Stimulated activated effector memory CD8-positive, alpha-beta T cell treated with anti-CD3 and anti-CD28 coated beads, Interleukin-12 subunit alpha, Interleukin-12 subunit beta, amount 100 ng/mL, for 72 hours (primary cell): ENCODE data around the gene NCOA3.

ENCODE experiments used
- ATAC-seq: fragments of 150-1000 bp; cut with Tn5 transposase; 2 replicates; pipeline ENCODE4 v1.10.0; 2021
- DNase-seq, 2 donors: peaks; one replicate each; pipeline ENCODE4 v3.0.0; 2021 to 2022; ENCODE audit warnings: low spot score in 2 of 2
- H3K27ac Mint-ChIP-seq: one replicate; pipeline ENCODE4 v1.8.0; 2022; ENCODE audit warnings: mild to moderate bottlenecking, mixed read lengths
- H3K36me3 Mint-ChIP-seq: one replicate; pipeline ENCODE4 v1.8.0; 2022; ENCODE audit warnings: mild to moderate bottlenecking, mixed read lengths
- H3K4me1 Mint-ChIP-seq: one replicate; pipeline ENCODE4 v1.8.0; 2022; ENCODE audit warnings: mixed read lengths
- H3K4me3 Mint-ChIP-seq: one replicate; pipeline ENCODE4 v1.8.0; 2022; ENCODE audit warnings: mild to moderate bottlenecking, mixed read lengths
- H3K9me3 Mint-ChIP-seq: one replicate; pipeline ENCODE4 v1.8.0; 2022; ENCODE audit warnings: mixed read lengths

Gene NCOA3

DNA sequence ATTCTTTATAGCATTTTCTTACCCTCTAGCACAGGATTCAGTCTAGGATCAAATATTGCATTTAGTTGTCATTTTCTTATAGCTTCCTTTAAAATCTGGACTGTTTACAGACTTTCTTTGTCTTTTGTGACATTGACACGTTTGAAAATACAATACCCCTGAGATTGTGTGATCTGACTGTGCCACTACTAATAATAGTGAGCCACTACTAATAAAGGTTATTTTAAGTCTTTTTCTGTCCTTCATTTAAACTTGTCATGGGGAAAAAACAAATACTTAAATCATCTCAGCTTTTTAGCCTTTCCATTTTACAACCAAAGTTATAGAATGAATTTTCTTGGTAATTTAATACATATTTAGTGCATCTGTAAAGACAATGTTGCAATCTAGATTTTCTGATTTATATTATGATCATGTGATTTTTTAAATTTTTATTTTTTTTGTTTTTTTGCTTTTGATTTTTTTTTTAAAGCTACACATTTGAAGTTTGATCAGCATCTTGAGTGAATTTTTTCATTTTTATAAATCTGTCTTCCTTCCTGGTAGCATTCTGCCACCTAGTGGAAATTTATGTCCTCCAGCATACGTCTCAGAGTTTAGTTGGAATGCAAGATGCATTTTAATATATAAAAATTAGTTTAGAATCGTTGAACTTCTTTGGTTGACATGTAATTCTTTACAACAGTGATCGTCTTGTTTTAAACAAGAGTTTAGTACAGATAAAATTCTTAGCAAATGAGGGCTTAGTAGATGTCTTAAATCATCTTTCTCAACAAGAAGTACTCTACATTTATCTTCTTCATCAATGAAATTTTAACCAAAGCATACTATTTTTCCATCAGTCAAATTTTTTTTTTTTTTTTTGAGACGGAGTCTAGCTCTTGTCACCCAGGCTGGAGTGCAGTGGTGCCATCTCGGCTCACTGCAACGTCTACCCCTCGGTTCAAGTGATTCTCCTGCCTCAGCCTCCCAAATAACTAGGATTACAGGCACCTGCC is 119.4 kb downstream of the NCOA3 start:
- peaks cover 72% of the 10 kb centered on the region for H3K36me3 Mint-ChIP-seq
- no peak overlapping the region for H3K27ac Mint-ChIP-seq
- no peak for ATAC-seq
- H3K4me3 Mint-ChIP-seq = no peak overlapping the region
- no peak for DNase-seq
- no peaks in the 10 kb centered on the region for H3K9me3 Mint-ChIP-seq
- peaks cover 14% of the 10 kb centered on the region for H3K4me1 Mint-ChIP-seq

DNA sequence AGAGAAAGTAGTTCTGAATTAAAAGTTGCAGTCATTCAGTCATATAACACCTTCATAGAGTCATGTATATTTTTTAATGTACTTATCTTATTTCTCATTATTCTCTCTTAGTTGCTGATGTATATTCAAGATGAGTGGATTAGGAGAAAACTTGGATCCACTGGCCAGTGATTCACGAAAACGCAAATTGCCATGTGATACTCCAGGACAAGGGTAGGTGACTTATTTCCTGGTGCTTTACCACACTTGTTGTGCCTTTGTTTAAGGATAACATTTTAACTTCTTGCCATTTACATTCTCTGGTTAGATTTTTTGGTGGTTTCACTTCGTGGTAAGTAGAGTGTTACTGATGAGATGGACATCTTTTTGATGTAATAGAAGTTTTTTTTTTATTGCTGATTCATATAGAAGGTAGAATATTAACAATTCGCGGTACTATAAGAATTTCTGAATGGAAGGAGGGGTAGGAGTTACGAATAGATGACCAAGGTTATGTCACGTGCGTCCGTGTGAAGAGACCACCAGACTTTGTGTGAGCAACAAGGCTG is 120.5 kb downstream of the NCOA3 start:
- Mint-ChIP-seq H3K27ac (peak overlapping the region; percentile 88), H3K9me3 (no peaks in the 10 kb centered on the region), H3K36me3 (peaks cover 73% of the 10 kb centered on the region), H3K4me3 (no peak overlapping the region), H3K4me1 (peaks cover 14% of the 10 kb centered on the region)
- DNase-seq (no peak), ATAC-seq (peak; percentile 56)

DNA sequence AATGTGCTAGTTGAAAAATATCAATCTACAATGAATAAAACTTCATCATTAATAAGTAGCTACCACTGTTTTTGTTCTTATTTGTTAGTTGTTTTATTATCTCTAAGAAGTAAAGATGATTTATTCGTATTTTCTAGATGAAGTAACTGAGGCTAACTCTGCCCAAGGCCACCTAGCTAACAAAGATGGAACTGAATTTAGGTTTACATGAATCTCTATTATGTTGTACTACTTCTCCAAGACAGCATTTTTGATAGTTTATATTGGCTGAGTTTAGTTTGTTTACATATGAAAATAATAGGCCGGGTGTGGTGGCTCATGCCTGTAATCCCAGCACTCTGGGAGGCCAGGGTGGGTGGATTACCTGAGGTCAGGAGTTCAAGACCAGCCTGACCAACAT is 121.5 kb downstream of the NCOA3 start:
- H3K27ac Mint-ChIP-seq = no peak overlapping the region
- DNase-seq = no peak
- ATAC-seq = no peak
- H3K4me3 Mint-ChIP-seq = no peak overlapping the region
- H3K36me3 Mint-ChIP-seq = peaks cover 75% of the 10 kb centered on the region
- no peaks in the 10 kb centered on the region for H3K9me3 Mint-ChIP-seq
- peaks cover 14% of the 10 kb centered on the region for H3K4me1 Mint-ChIP-seq

GRCh38 chr20:47627540-47627939 is 125.9 kb downstream of the NCOA3 start:
- Mint-ChIP-seq H3K4me1 (peaks cover 2% of the 10 kb centered on the region), H3K9me3 (no peaks in the 10 kb centered on the region), H3K27ac (no peak overlapping the region), H3K4me3 (no peak overlapping the region), H3K36me3 (peaks cover 100% of the 10 kb centered on the region)
- no peak for ATAC-seq
- no peak for DNase-seq

GRCh38 chr20:47629907-47630306 is 128.2 kb downstream of the NCOA3 start:
- Mint-ChIP-seq H3K9me3 (no peaks in the 10 kb centered on the region), H3K4me3 (no peak overlapping the region), H3K27ac (no peak overlapping the region), H3K4me1 (no peaks in the 10 kb centered on the region), H3K36me3 (peaks cover 100% of the 10 kb centered on the region)
- ATAC-seq (no peak), DNase-seq (no peak)

- no peak for ATAC-seq
- H3K4me1 Mint-ChIP-seq = no peaks in the 10 kb centered on the region
- H3K9me3 Mint-ChIP-seq = no peaks in the 10 kb centered on the region
- DNase-seq = no peak
- H3K36me3 Mint-ChIP-seq = peaks cover 100% of the 10 kb centered on the region
- peak overlapping the region; percentile 29 for H3K27ac Mint-ChIP-seq
- H3K4me3 Mint-ChIP-seq = no peak overlapping the region
These were observed 129.4 kb downstream of the NCOA3 start for GRCh38 chr20:47631078-47631477.

DNA sequence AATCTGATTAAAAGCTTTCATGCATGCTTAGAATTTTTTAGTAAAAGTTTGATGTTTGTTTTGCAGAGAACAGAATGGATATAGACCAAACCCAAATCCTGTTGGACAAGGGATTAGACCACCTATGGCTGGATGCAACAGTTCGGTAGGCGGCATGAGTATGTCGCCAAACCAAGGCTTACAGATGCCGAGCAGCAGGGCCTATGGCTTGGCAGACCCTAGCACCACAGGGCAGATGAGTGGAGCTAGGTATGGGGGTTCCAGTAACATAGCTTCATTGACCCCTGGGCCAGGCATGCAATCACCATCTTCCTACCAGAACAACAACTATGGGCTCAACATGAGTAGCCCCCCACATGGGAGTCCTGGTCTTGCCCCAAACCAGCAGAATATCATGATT is 133.6 kb downstream of the NCOA3 start:
- no peaks in the 10 kb centered on the region for H3K9me3 Mint-ChIP-seq

GRCh38 chr20:47638851-47639250 is 137.2 kb downstream of the NCOA3 start:
- DNase-seq = no peak
- Mint-ChIP-seq H3K4me1 (no peaks in the 10 kb centered on the region), H3K27ac (no peak overlapping the region), H3K4me3 (no peak overlapping the region), H3K9me3 (no peaks in the 10 kb centered on the region), H3K36me3 (peaks cover 100% of the 10 kb centered on the region)
- ATAC-seq = no peak

More for the DNA sequence above, 133.6 kb downstream of the NCOA3 start:
- H3K36me3 Mint-ChIP-seq = peaks cover 100% of the 10 kb centered on the region
- ATAC-seq (no peak), DNase-seq (no peak)
- no peaks in the 10 kb centered on the region for H3K4me1 Mint-ChIP-seq
- peak overlapping the region; percentile 7 for H3K27ac Mint-ChIP-seq
- no peak overlapping the region for H3K4me3 Mint-ChIP-seq

- Mint-ChIP-seq H3K4me1 (peaks cover 5% of the 10 kb centered on the region), H3K36me3 (peaks cover 100% of the 10 kb centered on the region), H3K4me3 (no peak overlapping the region), H3K9me3 (no peaks in the 10 kb centered on the region), H3K27ac (no peak overlapping the region)
- ATAC-seq (no peak), DNase-seq (no peak)
These were observed 140.4 kb downstream of the NCOA3 start for GRCh38 chr20:47642118-47642517.

DNA sequence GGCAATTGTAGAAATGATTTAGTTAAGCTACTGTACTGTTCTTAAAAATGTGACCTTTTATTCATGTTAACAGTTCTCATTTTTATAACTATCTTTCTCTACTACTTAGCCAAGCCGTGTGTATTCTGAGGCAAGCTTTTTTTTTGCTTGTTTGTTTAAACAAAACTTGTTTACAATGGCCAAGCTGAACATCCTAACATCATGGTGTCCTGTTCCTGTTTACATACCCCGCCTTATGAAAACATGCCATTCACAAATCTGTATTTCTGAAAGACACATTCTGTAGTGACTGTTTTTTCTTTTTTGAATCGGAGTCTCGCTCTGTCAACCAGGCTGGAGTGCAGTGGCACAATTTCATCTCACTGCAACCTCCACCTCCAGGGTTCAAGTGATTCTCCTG is 140.9 kb downstream of the NCOA3 start:
- Mint-ChIP-seq H3K9me3 (no peaks in the 10 kb centered on the region), H3K4me1 (peaks cover 5% of the 10 kb centered on the region), H3K36me3 (peaks cover 100% of the 10 kb centered on the region), H3K4me3 (no peak overlapping the region), H3K27ac (no peak overlapping the region)
- ATAC-seq (no peak), DNase-seq (no peak)

- ATAC-seq = no peak
- H3K36me3 Mint-ChIP-seq = peaks cover 100% of the 10 kb centered on the region
- H3K4me3 Mint-ChIP-seq = no peak overlapping the region
- no peak for DNase-seq
- peaks cover 5% of the 10 kb centered on the region for H3K4me1 Mint-ChIP-seq
- peak overlapping the region; percentile 9 for H3K27ac Mint-ChIP-seq
- no peaks in the 10 kb centered on the region for H3K9me3 Mint-ChIP-seq
These were observed 143.9 kb downstream of the NCOA3 start for GRCh38 chr20:47645632-47646031.

DNA sequence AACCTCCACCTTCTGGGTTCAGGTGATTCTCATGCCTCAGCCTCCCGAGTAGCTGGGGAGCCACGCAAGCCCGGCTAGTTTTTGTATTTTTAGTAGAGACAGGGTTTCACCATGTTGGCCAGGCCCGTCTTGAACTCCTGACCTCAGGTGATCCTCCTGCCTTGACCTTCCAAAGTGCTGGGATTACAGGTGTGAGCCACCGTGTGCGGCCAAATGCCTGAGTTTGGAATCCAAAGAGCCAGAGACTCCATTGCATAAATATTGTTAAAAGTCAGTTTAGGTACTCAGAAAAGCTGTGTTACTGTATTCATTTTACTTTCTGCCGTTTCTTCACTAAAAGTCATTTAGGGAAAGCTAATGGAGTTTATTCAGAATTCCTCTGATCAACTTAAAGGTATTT is 146.3 kb downstream of the NCOA3 start:
- H3K27ac Mint-ChIP-seq = no peak overlapping the region

GRCh38 chr20:47648943-47649342 is 147.3 kb downstream of the NCOA3 start:
- no peak for ATAC-seq
- no peak overlapping the region for H3K4me3 Mint-ChIP-seq
- H3K36me3 Mint-ChIP-seq = peaks cover 100% of the 10 kb centered on the region

More for the DNA sequence above, 146.3 kb downstream of the NCOA3 start:
- H3K9me3 Mint-ChIP-seq = no peaks in the 10 kb centered on the region
- ATAC-seq (no peak), DNase-seq (no peak)
- H3K36me3 Mint-ChIP-seq = peaks cover 100% of the 10 kb centered on the region
- peaks cover 5% of the 10 kb centered on the region for H3K4me1 Mint-ChIP-seq
- H3K4me3 Mint-ChIP-seq = no peak overlapping the region

GRCh38 chr20:47652301-47652700 is 150.6 kb downstream of the NCOA3 start:
- Mint-ChIP-seq H3K36me3 (peaks cover 100% of the 10 kb centered on the region), H3K4me3 (no peak overlapping the region), H3K9me3 (no peaks in the 10 kb centered on the region), H3K27ac (no peak overlapping the region), H3K4me1 (no peaks in the 10 kb centered on the region)
- ATAC-seq = no peak
- no peak for DNase-seq

More at GRCh38 chr20:47648943-47649342, 147.3 kb downstream of the NCOA3 start:
- Mint-ChIP-seq H3K4me1 (peaks cover 5% of the 10 kb centered on the region), H3K27ac (no peak overlapping the region), H3K9me3 (no peaks in the 10 kb centered on the region)
- DNase-seq = no peak

- H3K36me3 Mint-ChIP-seq = peaks cover 100% of the 10 kb centered on the region
- H3K9me3 Mint-ChIP-seq = no peaks in the 10 kb centered on the region
- no peak overlapping the region for H3K4me3 Mint-ChIP-seq
- ATAC-seq (no peak), DNase-seq (no peak)
- no peaks in the 10 kb centered on the region for H3K4me1 Mint-ChIP-seq
- no peak overlapping the region for H3K27ac Mint-ChIP-seq
These were observed 151.1 kb downstream of the NCOA3 start for GRCh38 chr20:47652794-47653193.

GRCh38 chr20:47653869-47654268 is 152.2 kb downstream of the NCOA3 start:
- DNase-seq (no peak), ATAC-seq (no peak)
- peaks cover 98% of the 10 kb centered on the region for H3K36me3 Mint-ChIP-seq
- H3K4me3 Mint-ChIP-seq = no peak overlapping the region
- no peak overlapping the region for H3K27ac Mint-ChIP-seq
- H3K4me1 Mint-ChIP-seq = no peaks in the 10 kb centered on the region
- no peaks in the 10 kb centered on the region for H3K9me3 Mint-ChIP-seq
